GM12873 (cell line): ENCODE measurements around the gene PRDX5.

Source experiments
- CTCF ChIP-seq: IDR thresholded peaks from 2 replicates; pipeline ENCODE4 v1.5.1; 2012; ENCODE audit warnings: low read depth, mild to moderate bottlenecking, moderate library complexity, low read length, control low read depth; ENCODE audit not compliant: insufficient read depth; ENCODE audit errors: missing control alignments

The PRDX5 gene

GRCh38 chr11:64292460-64293254, 25.3 kb upstream of the PRDX5 start:
- TF ChIP-seq CTCF = no peak

GRCh38 chr11:64294774-64295173, 23.1 kb upstream of the PRDX5 start:
- no peak for TF ChIP-seq CTCF

GRCh38 chr11:64295760-64296159, 22.2 kb upstream of the PRDX5 start:
- no peak for TF ChIP-seq CTCF

GRCh38 chr11:64296236-64296635, 21.7 kb upstream of the PRDX5 start:
- no peak for TF ChIP-seq CTCF

- TF ChIP-seq CTCF = no peak
Measured at GRCh38 chr11:64296830-64297698, 20.9 kb upstream of the PRDX5 start.

- TF ChIP-seq CTCF = no peak
Measured at GRCh38 chr11:64297699-64298358, 20.1 kb upstream of the PRDX5 start.
